Pancreas (tissue), 10 donors: Measurements from ENCODE around the gene LRRC39. TPM values are rescaled to one million over a fixed set of nuclear protein-coding genes. Genes with fewer than 3 reads are reported as not detected.

Experiments used
- ATAC-seq, 4 donors: fragments of 200-7000 bp; cut with Tn5 transposase; one replicate each; pipeline versions ENCODE4 v1.8.0 to v1.9.1; 2020; ENCODE audit warnings: mild to moderate bottlenecking in 4 of 4, moderate library complexity in 4 of 4
- DNase-seq, 6 donors: peaks; one replicate each; pipeline ENCODE4 v3.0.0-alpha.2; 2020
- FAIRE-seq: peaks from 2 replicates; lab custom pipeline; 2012; peaks lifted over from hg19 to GRCh38; lab: Jason Lieb, UNC
- H3K27ac ChIP-seq, 4 donors: fragments of 200-600 bp; sonication (generic); 1 replicate in 3 of 4; 2 replicates in 1 of 4; pipeline versions ENCODE4 v1.5.0 to v1.8.0; 2020
- H3K27me3 ChIP-seq, 4 donors: fragments of 200-600 bp; one replicate each; pipeline ENCODE4 v1.8.0; 2021
- H3K36me3 ChIP-seq, 3 donors: fragments of 200-600 bp; sonication (generic) in 1 of 3; one replicate each; pipeline versions ENCODE4 v1.5.0 to v1.8.0; 2020 to 2021
- H3K4me1 ChIP-seq, 3 donors: fragments of 200-600 bp; one replicate each; pipeline ENCODE4 v1.8.0; 2021
- H3K4me3 ChIP-seq, 4 donors: fragments of 200-600 bp; sonication (generic) in 2 of 4; one replicate each; pipeline versions ENCODE4 v1.5.0 to v1.8.0; 2020 to 2021
- H3K9me3 ChIP-seq, 4 donors: fragments of 200-600 bp; one replicate each; pipeline ENCODE4 v1.8.0; 2021
- WGBS, 2 donors: extraction: QIAGEN DNeasy Blood & Tissue Kit; methylation state at CpG; one replicate each; pipeline ENCODE4 v1.1.7; 2013; 5-methylcytosine and 5-hydroxymethylcytosine counted together
- intact Hi-C, 3 donors: fragments of 100-400 bp; cut with DNase I; formaldehyde crosslinking; loops; one replicate each; pipeline versions ENCODE4 v1.11.1 to v1.14.2; 2022
- polyA plus RNA-seq, 2 donors: library from polyadenylated mRNA; stranded (reverse); fragments of 200-250 nt; gene quantifications; one replicate each; pipeline ENCODE4 v1.2.3, GENCODE V29; 2013
- total RNA-seq, 6 donors: library from RNA; stranded (reverse); fragmentation: NEBNext Ultra II Directional in 4 of 6; extraction: Animal tissue kit (Norgen Biotek cat#: 25700) in 4 of 6; gene quantifications; one replicate each; pipeline versions ENCODE4 v1.2.1 to v1.2.4, GENCODE V29; 2021 to 2023
- TF ChIP-seq, protein P1 (sequence below), 4 donors: fragments of 200-600 bp; sonication (generic) in 3 of 4; IDR thresholded peaks; one replicate each; pipeline versions ENCODE4 v1.5.0 to v1.8.0; 2021; ENCODE audit warnings: antibody characterized with exemption in 4 of 4
- donor health status: healthy with polysubstance abuse.
- donor health status: DM: no; HTN: no; CAD: no; lungs with moderate emphysema.
- donor health status: DM: no; HTN: no; CAD: no.
- donor health status: control.
- donor health status: control.
- donor health status: Bipolar disorder and iron deficiency.
- donor health status: DM: yes; HTN: yes; CAD: no.
- donor health status: DM: no; HTN: no; CAD: no.
- donor health status: DM: no; HTN: no; CAD: no.
- donor health status: DM: yes; HTN: yes; CAD: no.

LRRC39 gene
- total and polyA plus RNA-seq, 8 donors, result 0.06 to 3.0 (median 0.43) TPM

GRCh38 chr1:100177295-100178041 is 588 bp downstream of the LRRC39 start:
- TF ChIP-seq, protein P1, sequence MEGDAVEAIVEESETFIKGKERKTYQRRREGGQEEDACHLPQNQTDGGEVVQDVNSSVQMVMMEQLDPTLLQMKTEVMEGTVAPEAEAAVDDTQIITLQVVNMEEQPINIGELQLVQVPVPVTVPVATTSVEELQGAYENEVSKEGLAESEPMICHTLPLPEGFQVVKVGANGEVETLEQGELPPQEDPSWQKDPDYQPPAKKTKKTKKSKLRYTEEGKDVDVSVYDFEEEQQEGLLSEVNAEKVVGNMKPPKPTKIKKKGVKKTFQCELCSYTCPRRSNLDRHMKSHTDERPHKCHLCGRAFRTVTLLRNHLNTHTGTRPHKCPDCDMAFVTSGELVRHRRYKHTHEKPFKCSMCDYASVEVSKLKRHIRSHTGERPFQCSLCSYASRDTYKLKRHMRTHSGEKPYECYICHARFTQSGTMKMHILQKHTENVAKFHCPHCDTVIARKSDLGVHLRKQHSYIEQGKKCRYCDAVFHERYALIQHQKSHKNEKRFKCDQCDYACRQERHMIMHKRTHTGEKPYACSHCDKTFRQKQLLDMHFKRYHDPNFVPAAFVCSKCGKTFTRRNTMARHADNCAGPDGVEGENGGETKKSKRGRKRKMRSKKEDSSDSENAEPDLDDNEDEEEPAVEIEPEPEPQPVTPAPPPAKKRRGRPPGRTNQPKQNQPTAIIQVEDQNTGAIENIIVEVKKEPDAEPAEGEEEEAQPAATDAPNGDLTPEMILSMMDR (IDR thresholded peaks at IDR 0.05), result no peak
- intact Hi-C loops, result no loop called here
- no peaks in the 10 kb centered on the region for H3K27me3 ChIP-seq
- FAIRE-seq, result no peak
- H3K36me3 ChIP-seq, result no peaks in the 10 kb centered on the region
- no peak for ATAC-seq
- WGBS, 2 donors, result 85% methylated on average over 4 of the region's 4 CpGs
- H3K27ac ChIP-seq, result no peak overlapping the region
- H3K4me1 ChIP-seq, result no peaks in the 10 kb centered on the region
- H3K4me3 ChIP-seq, result no peak overlapping the region
- no peak for DNase-seq
- no peaks in the 10 kb centered on the region for H3K9me3 ChIP-seq

GRCh38 chr1:100168051-100168450 is 10.0 kb downstream of the LRRC39 start:
- no peaks in the 10 kb centered on the region for H3K27me3 ChIP-seq
- TF ChIP-seq, protein P1 (IDR thresholded peaks at IDR 0.05), result no peak
- ATAC-seq (no peak), FAIRE-seq (no peak), DNase-seq (no peak)
- no peaks in the 10 kb centered on the region for H3K36me3 ChIP-seq
- H3K27ac ChIP-seq, result no peak overlapping the region
- intact Hi-C loops, result no loop called here
- WGBS, 2 donors, result 97 to 98% methylated on average over 2 of the region's 2 CpGs
- no peaks in the 10 kb centered on the region for H3K9me3 ChIP-seq
- H3K4me3 ChIP-seq, result no peak overlapping the region
- no peaks in the 10 kb centered on the region for H3K4me1 ChIP-seq

DNA sequence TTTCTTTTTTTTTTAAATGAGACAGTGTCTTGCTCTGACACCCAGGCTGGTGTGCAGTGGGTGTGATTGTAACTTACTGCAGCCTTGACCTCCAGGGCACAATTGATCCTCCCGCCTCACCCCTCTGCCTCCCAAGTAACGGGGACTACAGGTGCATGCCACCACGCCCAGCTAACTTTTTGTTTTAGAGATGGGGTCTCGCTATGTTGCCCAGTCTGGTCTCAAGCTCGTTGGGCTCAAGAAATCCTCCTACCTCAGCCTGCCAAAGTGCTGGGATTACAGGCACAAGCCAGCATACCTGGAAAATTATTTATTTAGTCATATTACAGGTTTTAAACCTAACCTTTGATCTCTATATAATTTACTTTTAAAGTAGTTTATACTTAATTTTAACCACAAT is 13.4 kb downstream of the LRRC39 start:
- Histone ChIP-seq H3K4me1 (no peaks in the 10 kb centered on the region), H3K4me3 (no peak overlapping the region), H3K9me3 (no peaks in the 10 kb centered on the region), H3K27me3 (no peaks in the 10 kb centered on the region), H3K27ac (no peak overlapping the region), H3K36me3 (no peaks in the 10 kb centered on the region)
- TF ChIP-seq, protein P1 (IDR thresholded peaks at IDR 0.05), result no peak
- DNase-seq (no peak), ATAC-seq (no peak), FAIRE-seq (no peak)
- 81 to 89% methylated on average over 5 of the region's 5 CpGs for WGBS, 2 donors
- intact Hi-C loops, result no loop called here

- no peaks in the 10 kb centered on the region for H3K4me1 ChIP-seq
- intact Hi-C loops, result no loop called here
- no peak overlapping the region for H3K27ac ChIP-seq
- no peak for FAIRE-seq
- no peaks in the 10 kb centered on the region for H3K27me3 ChIP-seq
- ATAC-seq, result no peak
- WGBS, 2 donors, result 72 to 77% methylated on average over 2 of the region's 2 CpGs
- no peaks in the 10 kb centered on the region for H3K9me3 ChIP-seq
- TF ChIP-seq, protein P1 (IDR thresholded peaks at IDR 0.05), result no peak
- no peak for DNase-seq
- no peaks in the 10 kb centered on the region for H3K36me3 ChIP-seq
- H3K4me3 ChIP-seq, result no peak overlapping the region
Measured at GRCh38 chr1:100164216-100164615, 13.8 kb downstream of the LRRC39 start.

- no peaks in the 10 kb centered on the region for H3K36me3 ChIP-seq
- no peak overlapping the region for H3K27ac ChIP-seq
- intact Hi-C loops, result no loop called here
- no peaks in the 10 kb centered on the region for H3K4me1 ChIP-seq
- H3K4me3 ChIP-seq, result no peak overlapping the region
- no peaks in the 10 kb centered on the region for H3K27me3 ChIP-seq
- TF ChIP-seq, protein P1 (IDR thresholded peaks at IDR 0.05), result no peak
- DNase-seq (no peak), ATAC-seq (no peak), FAIRE-seq (no peak)
- no peaks in the 10 kb centered on the region for H3K9me3 ChIP-seq
Measured at GRCh38 chr1:100162881-100163280, 15.2 kb downstream of the LRRC39 start.
